Left ventricle myocardium inferior (tissue), 1 donor: ENCODE data around the gene STYXL1. TPM values are rescaled to one million over a fixed set of nuclear protein-coding genes. Genes with fewer than 3 reads are reported as not detected.
A peak's percentile ranks its signal among the peaks of the same experiment; 100 is the strongest.

Experiments used
- DNase-seq: peaks from one replicate; pipeline ENCODE4 v3.0.0-alpha.2; 2020
- H3K27ac ChIP-seq: fragments of 200-600 bp; replicated peaks from 2 replicates; pipeline ENCODE4 v1.8.0; 2021
- H3K27me3 ChIP-seq: fragments of 200-600 bp; 2 replicates; pipeline ENCODE4 v1.8.0; 2021; ENCODE audit warnings: low read depth
- H3K36me3 ChIP-seq: fragments of 200-600 bp; 2 replicates; pipeline ENCODE4 v1.8.0; 2021
- H3K4me1 ChIP-seq: fragments of 200-600 bp; 2 replicates; pipeline ENCODE4 v1.8.0; 2021
- H3K4me3 ChIP-seq: fragments of 200-600 bp; 2 replicates; pipeline ENCODE4 v1.8.0; 2021; ENCODE audit warnings: mild to moderate bottlenecking, moderate library complexity
- H3K9me3 ChIP-seq: fragments of 200-600 bp; replicated peaks from 2 replicates; pipeline ENCODE4 v1.8.0; 2021
- CTCF ChIP-seq: fragments of 200-600 bp; IDR thresholded peaks from 2 replicates; pipeline ENCODE4 v1.8.0; 2021; ENCODE audit warnings: antibody characterized with exemption, mild to moderate bottlenecking, borderline replicate concordance
- intact Hi-C: fragments of 100-400 bp; cut with micrococcal nuclease; formaldehyde crosslinking; loops from one replicate; pipeline ENCODE4 v1.11.0; 2022
- total RNA-seq: library from RNA; stranded (reverse); fragmentation: NEBNext Ultra II Directional; extraction: Animal tissue kit (Norgen Biotek cat#: 25700); gene quantifications from one replicate; pipeline ENCODE4 v1.2.1, GENCODE V29; 2021
- donor health status: DM: no; HTN: yes; CAD: no; lungs with severe emphysema.

STYXL1 gene
- total RNA-seq, 1 donor from 2014 or later: 22.2 TPM

- H3K4me1 ChIP-seq: peaks cover 64% of the 10 kb centered on the region
- peak overlapping the region; percentile 99 for H3K27ac ChIP-seq
Measured at GRCh38 chr7:75991531-75992082, 56.2 kb downstream of the STYXL1 start.

GRCh38 chr7:75989500-75990388 is 58.1 kb downstream of the STYXL1 start:
- H3K27me3 ChIP-seq: no peaks in the 10 kb centered on the region
- H3K27ac ChIP-seq: peak overlapping the region; percentile 99
- H3K9me3 ChIP-seq: no peaks in the 10 kb centered on the region
- peak; percentile 65 for DNase-seq
- H3K4me3 ChIP-seq: peak overlapping the region; percentile 29
- H3K4me1 ChIP-seq: peaks cover 70% of the 10 kb centered on the region
- peaks cover 36% of the 10 kb centered on the region for H3K36me3 ChIP-seq
- intact Hi-C loops: no loop called here
- no peak for TF ChIP-seq CTCF

More at GRCh38 chr7:75991531-75992082, 56.2 kb downstream of the STYXL1 start:
- no peak for TF ChIP-seq CTCF
- no peak for DNase-seq
- no peaks in the 10 kb centered on the region for H3K27me3 ChIP-seq
- no peak overlapping the region for H3K4me3 ChIP-seq
- intact Hi-C loops: no loop called here
- H3K9me3 ChIP-seq: no peaks in the 10 kb centered on the region
- peaks cover 21% of the 10 kb centered on the region for H3K36me3 ChIP-seq

GRCh38 chr7:75988568-75989499 is 59.0 kb downstream of the STYXL1 start:
- no peak for TF ChIP-seq CTCF
- Histone ChIP-seq H3K4me1 (peaks cover 63% of the 10 kb centered on the region), H3K9me3 (no peaks in the 10 kb centered on the region), H3K4me3 (peak overlapping the region; percentile 29), H3K27me3 (no peaks in the 10 kb centered on the region), H3K36me3 (peaks cover 45% of the 10 kb centered on the region), H3K27ac (peak overlapping the region; percentile 99)
- peak; percentile 75 for DNase-seq
- intact Hi-C loops: no loop called here

- peaks cover 55% of the 10 kb centered on the region for H3K4me1 ChIP-seq
- TF ChIP-seq CTCF: no peak
- intact Hi-C loops: no loop called here
- no peaks in the 10 kb centered on the region for H3K9me3 ChIP-seq
- peaks cover 53% of the 10 kb centered on the region for H3K36me3 ChIP-seq
- no peak overlapping the region for H3K4me3 ChIP-seq
- peak overlapping the region; percentile 34 for H3K27ac ChIP-seq
- H3K27me3 ChIP-seq: no peaks in the 10 kb centered on the region
- DNase-seq: no peak
Measured at GRCh38 chr7:75987805-75988567, 59.8 kb downstream of the STYXL1 start.
